Smooth muscle cell (in vitro differentiated cells): ENCODE data around the gene MBP. TPM values are rescaled to one million over a fixed set of nuclear protein-coding genes. Genes with fewer than 3 reads are reported as not detected.

Experiments used
- DNase-seq: peaks from one replicate; lab custom pipeline; 2025; ENCODE audit not compliant: unreplicated experiment; lab: John Stamatoyannopoulos, UW
- H2AFZ ChIP-seq: fragments of 200-600 bp; sonication (generic); 2 replicates; pipeline ENCODE4 v1.6.0; 2016; ENCODE audit warnings: antibody characterized with exemption, low read depth, mild to moderate bottlenecking
- H3F3A ChIP-seq: fragments of 200-600 bp; sonication (generic); 2 replicates; pipeline ENCODE4 v1.6.0; 2017; ENCODE audit warnings: antibody characterized with exemption, low read depth
- H3K27ac ChIP-seq: fragments of 200-600 bp; sonication (generic); 2 replicates; pipeline ENCODE4 v1.5.1; 2016; ENCODE audit warnings: low read depth, mild to moderate bottlenecking
- H3K27me3 ChIP-seq: fragments of 200-600 bp; sonication (generic); 2 replicates; pipeline ENCODE4 v1.6.1; 2016; ENCODE audit warnings: low read depth, mild to moderate bottlenecking
- H3K36me3 ChIP-seq: fragments of 200-600 bp; sonication (generic); 2 replicates; pipeline ENCODE4 v1.5.1; 2016; ENCODE audit warnings: low read depth
- H3K4me1 ChIP-seq: fragments of 200-600 bp; sonication (generic); 2 replicates; pipeline ENCODE4 v1.5.1; 2016; ENCODE audit warnings: low read depth
- H3K4me2 ChIP-seq: fragments of 200-600 bp; sonication (generic); 2 replicates; pipeline ENCODE4 v1.6.0; 2016; ENCODE audit warnings: mild to moderate bottlenecking
- H3K4me3 ChIP-seq: fragments of 200-600 bp; sonication (generic); 2 replicates; pipeline ENCODE4 v1.5.1; 2016; ENCODE audit warnings: mild to moderate bottlenecking
- H3K79me2 ChIP-seq: fragments of 200-600 bp; sonication (generic); 2 replicates; pipeline ENCODE4 v1.6.0; 2016; ENCODE audit warnings: low read depth, mild to moderate bottlenecking
- H3K9ac ChIP-seq: fragments of 200-600 bp; sonication (generic); 2 replicates; pipeline ENCODE4 v1.6.0; 2016; ENCODE audit warnings: low read depth
- H3K9me3 ChIP-seq: fragments of 200-600 bp; sonication (generic); replicated peaks from 2 replicates; pipeline ENCODE4 v1.5.1; 2016; ENCODE audit warnings: low read depth
- H4K20me1 ChIP-seq: fragments of 200-600 bp; sonication (generic); 2 replicates; pipeline ENCODE4 v1.6.0; 2016; ENCODE audit warnings: low read depth
- CTCF ChIP-seq: fragments of 200-600 bp; sonication (generic); IDR thresholded peaks from 2 replicates; pipeline ENCODE4 v1.5.1; 2017; ENCODE audit warnings: borderline replicate concordance, mild to moderate bottlenecking, antibody characterized with exemption; ENCODE audit not compliant: insufficient read depth, poor library complexity, severe bottlenecking
- WGBS: methylation state at CpG from one replicate; pipeline ENCODE4 v1.1.7; 2016; ENCODE audit warnings: low lambda C conversion rate; 5-methylcytosine and 5-hydroxymethylcytosine counted together
- polyA plus RNA-seq: library from polyadenylated mRNA; unstranded; fragments of >200 nt; fragmentation: Nextera tagmentation; extraction: Ambion mirVana; gene quantifications from 2 replicates; pipeline ENCODE4 v1.2.1, GENCODE V29; 2016
- total RNA-seq: library from RNA; depleted of rRNA; stranded (reverse); fragments of >200 nt; gene quantifications from 2 replicates; pipeline ENCODE4 v1.2.3, GENCODE V29; 2014

MBP gene
- total and polyA plus RNA-seq, 2 experiments from 2014 or later, result 1.4 to 5.1 TPM

DNA sequence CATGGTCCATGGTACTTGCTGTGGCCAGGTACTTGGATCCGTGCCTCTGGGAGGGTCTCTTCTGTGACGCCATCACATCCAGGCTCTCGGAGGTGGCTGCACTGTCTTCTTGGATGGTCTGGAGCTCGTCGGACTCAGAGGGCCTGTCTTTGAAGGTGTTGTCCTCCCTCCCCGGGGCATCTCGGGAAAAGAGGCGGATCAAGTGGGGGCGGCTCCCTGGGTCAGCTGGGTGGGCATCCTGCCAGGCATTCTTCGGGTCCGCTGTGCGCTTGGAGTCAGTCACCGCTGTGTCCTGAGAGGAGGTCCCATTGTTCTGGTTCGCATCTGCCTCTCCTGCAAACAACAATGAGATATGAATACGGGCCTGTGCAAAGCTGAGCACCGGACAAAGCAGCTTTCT, 115.6 kb downstream of the MBP start:
- no peaks in the 10 kb centered on the region for H4K20me1 ChIP-seq
- H3K4me2 ChIP-seq, result no peak overlapping the region
- 92% methylated on average over 16 of the region's 16 CpGs for WGBS
- DNase-seq, result no peak
- no peak for TF ChIP-seq CTCF
- no peaks in the 10 kb centered on the region for H3F3A ChIP-seq
- H3K27ac ChIP-seq, result no peak overlapping the region
- H3K9ac ChIP-seq, result no peak overlapping the region
- H2AFZ ChIP-seq, result no peak overlapping the region
- H3K4me1 ChIP-seq, result no peaks in the 10 kb centered on the region
- no peaks in the 10 kb centered on the region for H3K27me3 ChIP-seq
- H3K36me3 ChIP-seq, result no peaks in the 10 kb centered on the region
- no peak overlapping the region for H3K4me3 ChIP-seq
- H3K79me2 ChIP-seq, result no peaks in the 10 kb centered on the region
- no peaks in the 10 kb centered on the region for H3K9me3 ChIP-seq

DNA sequence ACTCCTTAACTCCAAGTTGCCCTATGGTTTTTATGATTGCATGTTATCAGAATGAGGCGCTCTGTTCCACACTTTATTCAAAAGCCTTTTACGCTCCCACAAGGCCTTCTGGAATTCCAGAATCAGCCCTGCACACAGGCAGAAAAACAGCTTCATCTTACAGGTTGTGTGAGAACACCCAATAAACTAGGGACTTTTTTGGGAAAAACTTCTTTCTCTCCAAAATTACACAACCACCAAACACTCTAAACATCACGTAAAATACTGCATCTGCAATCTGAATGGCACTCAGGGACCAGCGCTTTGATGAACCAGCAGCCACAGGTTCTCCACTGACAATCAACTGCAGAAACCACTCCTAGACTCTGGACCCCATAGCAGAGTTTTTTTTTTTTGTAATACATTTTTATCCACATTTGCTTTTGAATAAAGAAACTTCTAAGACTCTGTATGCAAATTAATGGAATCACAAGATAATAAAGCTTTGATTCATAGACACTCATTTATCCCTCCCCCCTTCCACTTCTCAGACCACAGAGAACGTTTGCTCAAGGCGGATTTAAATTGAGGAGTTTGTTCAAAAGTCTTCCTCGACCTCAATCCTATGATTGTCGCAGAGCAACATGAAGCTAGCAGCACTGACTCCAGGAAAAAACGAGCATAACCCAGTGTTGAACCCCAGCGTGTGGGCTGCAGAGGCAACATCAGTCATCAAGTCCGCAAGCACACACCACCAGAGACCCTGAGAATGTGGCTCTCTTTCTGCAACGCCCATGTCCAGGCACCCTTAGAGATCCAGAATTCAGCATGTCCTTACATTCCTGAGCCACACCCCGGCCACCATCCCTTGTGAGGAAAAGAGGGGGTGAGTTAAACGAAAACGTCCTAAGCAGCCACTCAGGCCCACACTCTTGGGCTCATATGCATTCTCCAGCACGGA, 116.5 kb downstream of the MBP start:
- H3F3A ChIP-seq, result no peaks in the 10 kb centered on the region
- no peaks in the 10 kb centered on the region for H4K20me1 ChIP-seq
- TF ChIP-seq CTCF, result no peak
- H3K9ac ChIP-seq, result no peak overlapping the region
- H3K9me3 ChIP-seq, result no peaks in the 10 kb centered on the region
- 88% methylated on average over 16 of the region's 16 CpGs for WGBS
- H2AFZ ChIP-seq, result no peak overlapping the region
- no peak overlapping the region for H3K4me3 ChIP-seq
- H3K27ac ChIP-seq, result no peak overlapping the region
- no peaks in the 10 kb centered on the region for H3K4me1 ChIP-seq
- no peak overlapping the region for H3K4me2 ChIP-seq
- H3K79me2 ChIP-seq, result no peaks in the 10 kb centered on the region
- no peaks in the 10 kb centered on the region for H3K36me3 ChIP-seq
- no peaks in the 10 kb centered on the region for H3K27me3 ChIP-seq
- no peak for DNase-seq

- Histone ChIP-seq H4K20me1 (no peaks in the 10 kb centered on the region), H3K9me3 (no peaks in the 10 kb centered on the region), H3K27me3 (no peaks in the 10 kb centered on the region), H3K79me2 (no peaks in the 10 kb centered on the region), H3K4me1 (no peaks in the 10 kb centered on the region), H2AFZ (no peak overlapping the region), H3K9ac (no peak overlapping the region), H3K27ac (no peak overlapping the region), H3K4me3 (no peak overlapping the region), H3F3A (no peaks in the 10 kb centered on the region), H3K36me3 (no peaks in the 10 kb centered on the region), H3K4me2 (no peak overlapping the region)
- TF ChIP-seq CTCF, result no peak
- 88% methylated on average over 4 of the region's 4 CpGs for WGBS
- no peak for DNase-seq
Measured at GRCh38 chr18:77015169-77015568, 117.4 kb downstream of the MBP start.
